HCT116 (cell line): ENCODE data around the gene RPL7A. TPM values are rescaled to one million over a fixed set of nuclear protein-coding genes. Genes with fewer than 3 reads are reported as not detected.

Experiments
- ATAC-seq: fragments of 200-7000 bp; cut with Tn5 transposase; 2 replicates; pipeline ENCODE4 v1.9.1; 2020; ENCODE audit warnings: mild to moderate bottlenecking, moderate library complexity
- BruUV-seq: library from RNA; stranded (reverse); fragments of 400-500 nt; replicated peaks from 2 replicates; lab custom pipeline; 2021; lab: Mats Ljungman, UMichigan
- CTCF ChIA-PET: fragments of 300-600 bp; sonication (Branson Sonifier 250); formaldehyde crosslinking; loops from one replicate; lab custom pipeline; 2021; ENCODE audit warnings: antibody characterized with exemption; lab: Charles Lee
- POLR2A ChIA-PET: fragments of 300-600, 350-600 bp; sonication (Branson Sonifier 250); formaldehyde crosslinking; loops from one replicate; lab custom pipeline; 2021; ENCODE audit warnings: antibody characterized with exemption; lab: Charles Lee
- RAD21 ChIA-PET, 2 experiments: fragments of 300-600 bp; sonication (Branson Sonifier 250); formaldehyde crosslinking; loops; one replicate each; lab custom pipeline; 2023; ENCODE audit warnings: low total read pairs in 2 of 2; ENCODE audit not compliant: uncharacterized antibody in 2 of 2, unreplicated experiment in 2 of 2, low non-redundant PET in 1 of 2; lab: Charles Lee
- DNase-seq: peaks from one replicate; pipeline ENCODE4 v3.0.0-alpha.2; 2010; ENCODE audit warnings: low read depth, low spot score
- H2AFZ ChIP-seq: fragments of 200-600 bp; shearing (Covaris generic), sonication (generic); 2 replicates; pipeline ENCODE4 v1.6.1; 2017; ENCODE audit warnings: low read depth, mixed run types, mixed read lengths, antibody characterized with exemption, low read length; ENCODE audit not compliant: poor library complexity, severe bottlenecking
- H3K27ac ChIP-seq: 2 replicates; pipeline ENCODE4 v1.5.1; 2012; ENCODE audit warnings: low read depth, low read length
- H3K27me3 ChIP-seq: fragments of 200-600 bp; sonication (generic); 2 replicates; pipeline ENCODE4 v1.6.1; 2016; ENCODE audit warnings: mixed run types, low read length, mixed read lengths; ENCODE audit not compliant: insufficient read depth
- H3K36me3 ChIP-seq, 2 experiments: fragments of 200-500 bp in 1 of 2; fragments of 200-600 bp in 1 of 2; sonication (Bioruptor generic) in 1 of 2; sonication (generic) in 1 of 2; 2 replicates each; pipeline versions ENCODE4 v1.5.1 to v1.6.1; 2014 to 2016; ENCODE audit warnings: low read length in 2 of 2, inconsistent platforms in 1 of 2, mixed read lengths in 1 of 2, mixed run types in 1 of 2; ENCODE audit not compliant: insufficient read depth in 2 of 2, control insufficient read depth in 1 of 2
- H3K4me1 ChIP-seq, 2 experiments: fragments of 200-600 bp in 1 of 2; sonication (generic) in 1 of 2; 2 replicates each; pipeline versions ENCODE4 v1.5.1 to v1.6.1; 2012 to 2017; ENCODE audit warnings: low read length in 2 of 2, inconsistent platforms in 1 of 2, mild to moderate bottlenecking in 1 of 2, mixed read lengths in 1 of 2, mixed run types in 1 of 2, moderate library complexity in 1 of 2; ENCODE audit not compliant: insufficient read depth in 2 of 2, control insufficient read depth in 1 of 2
- H3K4me2 ChIP-seq: fragments of 200-600 bp; sonication (generic); 2 replicates; pipeline ENCODE4 v1.6.1; 2017; ENCODE audit warnings: mixed run types, low read length, mixed read lengths
- H3K4me3 ChIP-seq, 2 experiments: fragments of 200-600 bp in 1 of 2; sonication (generic) in 1 of 2; replicated peaks in 1 of 2; 2 replicates each; pipeline ENCODE4 v1.5.1; 2011 to 2016; ENCODE audit warnings: low read length in 2 of 2, control low read depth in 1 of 2, low read depth in 1 of 2, mild to moderate bottlenecking in 1 of 2, mixed read lengths in 1 of 2, mixed run types in 1 of 2
- H3K79me2 ChIP-seq: fragments of 200-600 bp; sonication (generic); 2 replicates; pipeline ENCODE4 v1.6.1; 2017; ENCODE audit warnings: mild to moderate bottlenecking, mixed run types, low read length, moderate library complexity, mixed read lengths; ENCODE audit not compliant: insufficient read depth
- H3K9ac ChIP-seq: fragments of 200-600 bp; sonication (generic); 2 replicates; pipeline ENCODE4 v1.6.1; 2016; ENCODE audit warnings: low read length, mixed read lengths
- H3K9me2 ChIP-seq: fragments of 200-600 bp; sonication (generic), shearing (Covaris generic); 2 replicates; pipeline ENCODE4 v1.6.1; 2017; ENCODE audit warnings: mixed run types, mild to moderate bottlenecking, moderate library complexity; ENCODE audit not compliant: insufficient read depth
- H3K9me3 ChIP-seq, 2 experiments: fragments of 200-500 bp in 1 of 2; fragments of 200-600 bp in 1 of 2; sonication (Bioruptor generic) in 1 of 2; sonication (generic) in 1 of 2; 2 replicates each; pipeline ENCODE4 v1.6.1; 2014 to 2017; ENCODE audit warnings: low read length in 2 of 2, mixed read lengths in 2 of 2, inconsistent platforms in 1 of 2, low read depth in 1 of 2, mild to moderate bottlenecking in 1 of 2, mixed run types in 1 of 2, moderate library complexity in 1 of 2; ENCODE audit not compliant: control insufficient read depth in 1 of 2, insufficient read depth in 1 of 2
- H4K20me1 ChIP-seq: fragments of 200-600 bp; sonication (generic), shearing (Covaris generic); 2 replicates; pipeline ENCODE4 v1.6.1; 2017; ENCODE audit warnings: mixed run types, mild to moderate bottlenecking, moderate library complexity; ENCODE audit not compliant: insufficient read depth
- ATF3 ChIP-seq: IDR thresholded peaks from 2 replicates; pipeline ENCODE4 v1.6.1; 2012
- CBX3 ChIP-seq: IDR thresholded peaks from 2 replicates; pipeline ENCODE4 v1.6.1; 2012; ENCODE audit warnings: low read depth
- CEBPB ChIP-seq: IDR thresholded peaks from 2 replicates; pipeline ENCODE4 v1.6.1; 2012; ENCODE audit warnings: low read depth
- EGR1 ChIP-seq: IDR thresholded peaks from 2 replicates; pipeline ENCODE4 v1.6.1; 2012; ENCODE audit warnings: low read depth
- ELF1 ChIP-seq: IDR thresholded peaks from 2 replicates; pipeline ENCODE4 v1.6.1; 2012; ENCODE audit warnings: low read depth, borderline replicate concordance
- EZH2phosphoT487 ChIP-seq: fragments of 200-600 bp; IDR thresholded peaks from 2 replicates; pipeline ENCODE4 v1.6.1; 2018; ENCODE audit warnings: antibody characterized with exemption, borderline replicate concordance
- FOSL1 ChIP-seq: IDR thresholded peaks from 2 replicates; pipeline ENCODE4 v1.6.1; 2012; ENCODE audit warnings: low read depth
- JUND ChIP-seq: IDR thresholded peaks from 2 replicates; pipeline ENCODE4 v1.6.1; 2012
- REST ChIP-seq: IDR thresholded peaks from 2 replicates; pipeline ENCODE4 v1.6.1; 2012; ENCODE audit warnings: low read depth
- SIN3A ChIP-seq: IDR thresholded peaks from 2 replicates; pipeline ENCODE4 v1.6.1; 2012; ENCODE audit warnings: low read depth
- SP1 ChIP-seq: IDR thresholded peaks from 2 replicates; pipeline ENCODE4 v1.6.1; 2012; ENCODE audit warnings: low read depth
- SRF ChIP-seq: IDR thresholded peaks from 2 replicates; pipeline ENCODE4 v1.6.1; 2012; ENCODE audit warnings: low read depth
- YY1 ChIP-seq: IDR thresholded peaks from 2 replicates; pipeline ENCODE4 v1.6.1; 2011; ENCODE audit warnings: low read length, low read depth, moderate library complexity, mild to moderate bottlenecking; ENCODE audit not compliant: insufficient replicate concordance; ENCODE audit errors: extremely low read depth
- ZBTB33 ChIP-seq: IDR thresholded peaks from 2 replicates; pipeline ENCODE4 v1.6.1; 2011; ENCODE audit warnings: mild to moderate bottlenecking, low read length, moderate library complexity; ENCODE audit not compliant: insufficient replicate concordance; ENCODE audit errors: extremely low read depth
- ZNF274 ChIP-seq: fragments of 200-500 bp; sonication (Bioruptor generic); IDR thresholded peaks from 2 replicates; pipeline ENCODE4 v1.6.1; 2014; ENCODE audit warnings: mild to moderate bottlenecking, low read depth, low read length, inconsistent platforms
- intact Hi-C: fragments of 100-400 bp; cut with micrococcal nuclease; formaldehyde crosslinking; loops from 2 replicates; pipeline ENCODE4 v1.10.0; 2022
- total RNA-seq: library from RNA; stranded (reverse); gene quantifications from one replicate; pipeline ENCODE4 v1.2.1, GENCODE V29; 2021; ENCODE audit not compliant: unreplicated experiment
- TF ChIP-seq, protein P1 (sequence below): IDR thresholded peaks from 2 replicates; pipeline ENCODE4 v1.6.1; 2012
- TF ChIP-seq, protein P2 (sequence below), 3 experiments: fragments of 200-600 bp in 1 of 3; sonication (generic) in 1 of 3; IDR thresholded peaks in 2 of 3; conservative IDR thresholded peaks in 1 of 3; 2 replicates each; pipeline ENCODE4 v1.5.1; 2012 to 2017; ENCODE audit warnings: low read depth in 2 of 3, low read length in 2 of 3, antibody characterized with exemption in 1 of 3, borderline replicate concordance in 1 of 3, control low read depth in 1 of 3, mild to moderate bottlenecking in 1 of 3, mixed read lengths in 1 of 3, mixed run types in 1 of 3, moderate library complexity in 1 of 3; ENCODE audit not compliant: insufficient read depth in 1 of 3

The RPL7A gene
- total RNA-seq, 1 experiment from 2014 or later, result 2,837 TPM

- Histone ChIP-seq H3K36me3 (peaks cover 37 to 57% of the 10 kb centered on the region in 2 experiments), H4K20me1 (no peaks in the 10 kb centered on the region; the same call in 1 of the 2 replicates), H3K79me2 (peaks cover 55% of the 10 kb centered on the region), H3K27me3 (no peaks in the 10 kb centered on the region), H2AFZ (no peak overlapping the region), H3K9me3 (no peaks in the 10 kb centered on the region), H3K9ac (peak overlapping the region; percentile 100), H3K4me2 (peak overlapping the region; percentile 95), H3K27ac (peak overlapping the region; percentile 96), H3K4me3 (peak overlapping the region; percentile 89 to 100), H3K9me2 (no peaks in the 10 kb centered on the region), H3K4me1 (peaks cover 12 to 22% of the 10 kb centered on the region in 2 experiments; a peak in 3 of 4 replicates)
- no peak for DNase-seq
- no peak for ATAC-seq
- intact Hi-C loops, result no loop called here
- CTCF ChIA-PET, result interaction anchor here (1.2 kb wide), 1 partner anchor 160 kb away, joined by 6 read pairs; no protein-coding TSS in a partner anchor
- POLR2A ChIA-PET, result no interaction called here
- TF ChIP-seq, protein P1, sequence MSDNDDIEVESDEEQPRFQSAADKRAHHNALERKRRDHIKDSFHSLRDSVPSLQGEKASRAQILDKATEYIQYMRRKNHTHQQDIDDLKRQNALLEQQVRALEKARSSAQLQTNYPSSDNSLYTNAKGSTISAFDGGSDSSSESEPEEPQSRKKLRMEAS, result no peak
- TF ChIP-seq CBX3 (no peak), REST (no peak), SP1 (no peak), ZBTB33 (no peak), CEBPB (no peak), ELF1 (no peak), EGR1 (no peak), SIN3A (no peak), SRF (no peak), ATF3 (no peak), FOSL1 (no peak), EZH2phosphoT487 (no peak), YY1 (no peak), ZNF274 (no peak), JUND (no peak)
- TF ChIP-seq, protein P2, sequence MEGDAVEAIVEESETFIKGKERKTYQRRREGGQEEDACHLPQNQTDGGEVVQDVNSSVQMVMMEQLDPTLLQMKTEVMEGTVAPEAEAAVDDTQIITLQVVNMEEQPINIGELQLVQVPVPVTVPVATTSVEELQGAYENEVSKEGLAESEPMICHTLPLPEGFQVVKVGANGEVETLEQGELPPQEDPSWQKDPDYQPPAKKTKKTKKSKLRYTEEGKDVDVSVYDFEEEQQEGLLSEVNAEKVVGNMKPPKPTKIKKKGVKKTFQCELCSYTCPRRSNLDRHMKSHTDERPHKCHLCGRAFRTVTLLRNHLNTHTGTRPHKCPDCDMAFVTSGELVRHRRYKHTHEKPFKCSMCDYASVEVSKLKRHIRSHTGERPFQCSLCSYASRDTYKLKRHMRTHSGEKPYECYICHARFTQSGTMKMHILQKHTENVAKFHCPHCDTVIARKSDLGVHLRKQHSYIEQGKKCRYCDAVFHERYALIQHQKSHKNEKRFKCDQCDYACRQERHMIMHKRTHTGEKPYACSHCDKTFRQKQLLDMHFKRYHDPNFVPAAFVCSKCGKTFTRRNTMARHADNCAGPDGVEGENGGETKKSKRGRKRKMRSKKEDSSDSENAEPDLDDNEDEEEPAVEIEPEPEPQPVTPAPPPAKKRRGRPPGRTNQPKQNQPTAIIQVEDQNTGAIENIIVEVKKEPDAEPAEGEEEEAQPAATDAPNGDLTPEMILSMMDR (IDR thresholded peaks at IDR 0.05 in 2 of 3, conservative IDR thresholded peaks at IDR 0.05 in 1 of 3; ENCODE audit: borderline replicate concordance in 1 of 3, insufficient read depth in 1 of 3, low read depth in 2 of 3, low read length in 2 of 3), result no peak
- RAD21 ChIA-PET, result no interaction called here
- BruUV-seq, result no TSS peak
Measured at GRCh38 chr9:133346021-133346785, 1.8 kb upstream of the RPL7A start.
